ENCODE data around the gene OCIAD2.
"Not testable (repeated sequence)": the region's sequence is repeated elsewhere in the genome, so short reads cannot be mapped to it uniquely, and the experiment has no call there.

OCIAD2 gene

DNA sequence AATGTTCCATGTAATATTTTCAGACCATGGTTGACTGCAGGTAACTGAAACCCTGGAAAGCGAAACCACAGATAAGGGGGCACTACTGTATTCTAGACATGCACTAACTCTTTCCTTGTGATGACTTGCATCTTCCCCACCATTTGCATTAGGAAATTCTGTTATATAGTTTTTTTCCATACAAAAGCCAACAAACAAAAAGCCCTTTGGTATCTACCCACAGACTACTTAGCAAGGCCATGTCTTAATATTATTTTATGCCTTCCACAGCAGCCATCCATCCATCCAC, 52.2 kb downstream of the OCIAD2 start:
- no peak for DNase-seq (ENCODE audit: low read depth)

GRCh38 chr4:48853604-48854394, 52.8 kb downstream of the OCIAD2 start:
- DNase-seq (ENCODE audit: low read depth), result no peak

DNA sequence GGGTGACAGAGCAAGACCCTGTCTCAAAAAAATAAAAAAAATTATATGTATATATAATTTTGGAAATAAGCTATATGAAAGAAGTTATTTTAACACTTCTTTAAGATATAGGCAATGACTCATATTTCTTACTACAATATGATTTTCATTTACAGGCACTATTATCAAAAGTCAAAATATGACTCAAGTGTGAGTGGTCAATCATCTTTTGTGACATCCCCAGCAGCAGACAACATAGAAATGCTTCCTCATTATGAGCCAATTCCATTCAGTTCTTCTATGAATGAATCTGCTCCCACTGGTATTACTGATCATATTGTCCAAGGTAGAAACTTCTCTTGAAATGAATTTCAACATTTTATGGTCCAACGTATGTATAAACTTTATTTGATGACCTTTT, 54.9 kb downstream of the OCIAD2 start:
- DNase-seq (ENCODE audit: low read depth), result no peak

DNA sequence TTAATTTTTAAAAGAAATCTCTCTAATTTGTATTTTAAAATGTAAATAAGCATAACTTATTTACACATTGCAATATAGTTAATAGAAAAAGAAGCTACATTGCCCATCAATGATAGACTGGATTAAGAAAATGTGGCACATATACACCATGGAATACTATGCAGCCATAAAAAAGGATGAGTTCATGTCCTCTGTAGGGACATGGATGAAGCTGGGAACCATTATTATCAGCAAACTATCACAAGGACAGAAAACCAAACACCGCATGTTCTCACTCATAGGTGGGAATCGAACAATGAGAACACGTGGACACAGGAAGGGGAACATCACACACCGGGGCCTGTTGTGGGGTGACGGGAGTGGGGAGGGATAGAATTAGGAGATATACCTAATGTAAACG, 57.8 kb downstream of the OCIAD2 start:
- not testable (repeated sequence) for DNase-seq (ENCODE audit: low read depth)

- no peak for DNase-seq (ENCODE audit: low read depth)
Observed at GRCh38 chr4:48844843-48845242, 61.7 kb downstream of the OCIAD2 start.

GRCh38 chr4:48841045-48841827, 65.3 kb downstream of the OCIAD2 start:
- no peak for DNase-seq (ENCODE audit: low read depth)

- no peak for DNase-seq (ENCODE audit: low read depth)
Observed at GRCh38 chr4:48836658-48837057, 69.9 kb downstream of the OCIAD2 start.
